Ovary (tissue), 9 donors: Measurements from ENCODE around the gene CIDEC. TPM values are rescaled to one million over a fixed set of nuclear protein-coding genes. Genes with fewer than 3 reads are reported as not detected.
"Not testable (repeated sequence)": the region's sequence is repeated elsewhere in the genome, so short reads cannot be mapped to it uniquely, and the experiment has no call there.

Source experiments
- DNase-seq, 5 donors: peaks; one replicate each; pipeline ENCODE4 v3.0.0-alpha.2; 2019 to 2020
- H3K27ac ChIP-seq, 2 donors: fragments of 200-600 bp; one replicate each; pipeline versions ENCODE4 v1.5.1 to v1.8.0; 2019 to 2022
- H3K27me3 ChIP-seq: fragments of 200-600 bp; one replicate; pipeline ENCODE4 v1.8.0; 2022
- H3K36me3 ChIP-seq: fragments of 200-600 bp; sonication (generic); one replicate; pipeline ENCODE4 v1.5.1; 2019
- H3K4me1 ChIP-seq: one replicate; pipeline ENCODE4 v1.8.1; 2013; ENCODE audit warnings: mild to moderate bottlenecking, moderate library complexity; ENCODE audit not compliant: insufficient read depth
- H3K4me3 ChIP-seq: fragments of 200-600 bp; sonication (generic); one replicate; pipeline ENCODE4 v1.5.1; 2017
- H3K9me3 ChIP-seq, 2 donors: fragments of 200-600 bp in 1 of 2; sonication (generic) in 1 of 2; one replicate each; pipeline versions ENCODE4 v1.5.1 to v1.8.1; 2013 to 2019; ENCODE audit warnings: mild to moderate bottlenecking in 1 of 2, moderate library complexity in 1 of 2
- EP300 ChIP-seq: sonication (generic); formaldehyde crosslinking; IDR thresholded peaks from one replicate; pipeline ENCODE4 v1.6.1; 2017; ENCODE audit warnings: antibody characterized with exemption
- POLR2A ChIP-seq: fragments of 450-650 bp; IDR thresholded peaks from one replicate; pipeline ENCODE4 v1.6.1; 2017; ENCODE audit warnings: antibody characterized with exemption, mild to moderate bottlenecking, moderate library complexity
- WGBS, 3 donors: extraction: QIAGEN DNeasy Blood & Tissue Kit in 1 of 3; methylation state at CpG; one replicate each; pipeline versions ENCODE4 v1.1.5 to v1.1.7; 2013 to 2017; 5-methylcytosine and 5-hydroxymethylcytosine counted together
- intact Hi-C, 4 donors: fragments of 100-400 bp; cut with DNase I; formaldehyde crosslinking; loops; one replicate each; pipeline versions ENCODE4 v1.11.0 to v1.15.1; 2022 to 2023
- polyA plus RNA-seq, 2 donors: library from polyadenylated mRNA; stranded (reverse); fragments of 200-250 nt in 1 of 2; fragments of 350-450 nt in 1 of 2; fragmentation: Illumina TruSeq in 1 of 2; extraction: RNeasy Lipid Tissue Mini Kit (QIAGEN cat#74804) in 1 of 2; gene quantifications; one replicate each; pipeline ENCODE4 v1.2.3, GENCODE V29; 2013 to 2014
- total RNA-seq, 7 donors: library from RNA; depleted of rRNA in 2 of 7; stranded (reverse); fragments of >200 nt in 2 of 7; fragmentation: NEBNext Ultra II Directional in 3 of 7; extraction: Animal tissue kit (Norgen Biotek cat#: 25700) in 3 of 7; gene quantifications; one replicate each; pipeline versions ENCODE4 v1.1.0 to v1.2.4, GENCODE V29; 2016 to 2023
- TF ChIP-seq, protein P1 (sequence below), 3 donors: fragments of 450-650 bp in 2 of 3; fragments of 200-600 bp in 1 of 3; IDR thresholded peaks; one replicate each; pipeline versions ENCODE4 v1.5.1 to v1.8.0; 2016 to 2022; ENCODE audit warnings: antibody characterized with exemption in 3 of 3, mild to moderate bottlenecking in 1 of 3
- donor health status: DM: no; HTN: no; CAD: no; lungs with moderate emphysema.
- donor health status: DM: no; HTN: no; CAD: no.
- donor health status: Bipolar disorder and iron deficiency.
- donor health status: DM: yes; HTN: yes; CAD: no.
- donor health status: DM: no; HTN: no; CAD: no.
- donor health status: DM: yes; HTN: yes; CAD: no.

The CIDEC gene
- total and polyA plus RNA-seq, 9 donors: 0.23 to 3.0 (median 1.3) TPM; not detected in 5

GRCh38 chr3:9870978-9871377, 9.1 kb downstream of the CIDEC start:
- 51 to 87% (median 78%) methylated on average over 1 of the region's 1 CpG for WGBS, 3 donors
- DNase-seq: no peak
- intact Hi-C loops: no loop called here

DNA sequence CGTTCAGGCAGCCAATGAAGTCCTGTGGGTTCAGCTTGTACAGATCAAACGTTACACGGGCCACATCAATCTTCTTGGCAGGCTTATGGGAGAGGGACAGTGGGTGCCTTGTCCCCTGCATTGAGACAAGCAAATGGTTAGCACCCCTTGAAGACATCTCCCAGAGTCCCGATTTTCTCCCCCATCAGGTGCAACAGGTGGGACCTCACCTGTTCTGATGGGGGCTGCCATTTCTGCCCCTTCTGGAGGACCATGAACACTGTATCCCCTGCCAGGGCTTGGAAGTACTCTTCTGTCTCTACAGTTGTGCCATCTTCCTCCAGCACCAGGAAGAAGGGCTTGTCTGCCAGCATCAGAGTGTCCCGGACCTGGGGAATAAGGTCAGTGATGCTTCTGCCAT, 10.1 kb downstream of the CIDEC start:
- Histone ChIP-seq H3K4me3 (no peak overlapping the region), H3K4me1 (peaks cover 12% of the 10 kb centered on the region), H3K27me3 (no peaks in the 10 kb centered on the region), H3K36me3 (no peaks in the 10 kb centered on the region), H3K9me3 (no peaks in the 10 kb centered on the region), H3K27ac (no peak overlapping the region)
- TF ChIP-seq, protein P1, sequence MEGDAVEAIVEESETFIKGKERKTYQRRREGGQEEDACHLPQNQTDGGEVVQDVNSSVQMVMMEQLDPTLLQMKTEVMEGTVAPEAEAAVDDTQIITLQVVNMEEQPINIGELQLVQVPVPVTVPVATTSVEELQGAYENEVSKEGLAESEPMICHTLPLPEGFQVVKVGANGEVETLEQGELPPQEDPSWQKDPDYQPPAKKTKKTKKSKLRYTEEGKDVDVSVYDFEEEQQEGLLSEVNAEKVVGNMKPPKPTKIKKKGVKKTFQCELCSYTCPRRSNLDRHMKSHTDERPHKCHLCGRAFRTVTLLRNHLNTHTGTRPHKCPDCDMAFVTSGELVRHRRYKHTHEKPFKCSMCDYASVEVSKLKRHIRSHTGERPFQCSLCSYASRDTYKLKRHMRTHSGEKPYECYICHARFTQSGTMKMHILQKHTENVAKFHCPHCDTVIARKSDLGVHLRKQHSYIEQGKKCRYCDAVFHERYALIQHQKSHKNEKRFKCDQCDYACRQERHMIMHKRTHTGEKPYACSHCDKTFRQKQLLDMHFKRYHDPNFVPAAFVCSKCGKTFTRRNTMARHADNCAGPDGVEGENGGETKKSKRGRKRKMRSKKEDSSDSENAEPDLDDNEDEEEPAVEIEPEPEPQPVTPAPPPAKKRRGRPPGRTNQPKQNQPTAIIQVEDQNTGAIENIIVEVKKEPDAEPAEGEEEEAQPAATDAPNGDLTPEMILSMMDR (IDR thresholded peaks at IDR 0.05): no peak
- no peak for TF ChIP-seq POLR2A
- intact Hi-C loops: no loop called here
- no peak for DNase-seq
- WGBS, 3 donors: 72 to 81% (median 80%) methylated on average over 5 of the region's 5 CpGs

More at GRCh38 chr3:9870978-9871377, 9.1 kb downstream of the CIDEC start:
- Histone ChIP-seq H3K4me1 (peaks cover 3% of the 10 kb centered on the region), H3K27ac (no peak overlapping the region), H3K36me3 (no peaks in the 10 kb centered on the region), H3K9me3 (no peaks in the 10 kb centered on the region), H3K27me3 (no peaks in the 10 kb centered on the region), H3K4me3 (no peak overlapping the region)
- TF ChIP-seq POLR2A (no peak), EP300 (no peak)
- TF ChIP-seq, protein P1 (IDR thresholded peaks at IDR 0.05): no peak

- H3K36me3 ChIP-seq: no peaks in the 10 kb centered on the region
- no peak for DNase-seq
- WGBS, 3 donors: 88 to 94% (median 92%) methylated on average over 12 of the region's 12 CpGs
- H3K4me3 ChIP-seq: no peak overlapping the region
- H3K9me3 ChIP-seq: no peaks in the 10 kb centered on the region
- no peaks in the 10 kb centered on the region for H3K27me3 ChIP-seq
- H3K27ac ChIP-seq: peak overlapping the region in 1 of 2 donors; percentile 17
- TF ChIP-seq EP300: no peak
- no peak for TF ChIP-seq POLR2A
- TF ChIP-seq, protein P1 (IDR thresholded peaks at IDR 0.05): no peak
- intact Hi-C loops: loop anchor here in 1 of 4 donors (2.0 kb wide), 1 partner anchor 22 kb away; no protein-coding TSS in a partner anchor
- H3K4me1 ChIP-seq: peaks cover 13% of the 10 kb centered on the region
These were observed 12.9 kb downstream of the CIDEC start for GRCh38 chr3:9867106-9867505.

GRCh38 chr3:9866639-9867038, 13.4 kb downstream of the CIDEC start:
- no peak for TF ChIP-seq POLR2A
- no peak for TF ChIP-seq EP300
- TF ChIP-seq, protein P1 (IDR thresholded peaks at IDR 0.05): no peak
- Histone ChIP-seq H3K27ac (peak overlapping the region in 1 of 2 donors; percentile 17), H3K4me1 (peaks cover 13% of the 10 kb centered on the region), H3K4me3 (no peak overlapping the region), H3K36me3 (no peaks in the 10 kb centered on the region), H3K27me3 (no peaks in the 10 kb centered on the region), H3K9me3 (no peaks in the 10 kb centered on the region)
- 36 to 48% (median 40%) methylated on average over 8 of the region's 8 CpGs for WGBS, 3 donors
- intact Hi-C loops: loop anchor here in 1 of 4 donors (2.0 kb wide), 1 partner anchor 22 kb away; no protein-coding TSS in a partner anchor
- DNase-seq: peak; percentile 51 to 82 (median 73)

GRCh38 chr3:9865125-9865637, 14.9 kb downstream of the CIDEC start:
- H3K27ac ChIP-seq, H3K4me3 ChIP-seq, H3K9me3 ChIP-seq, H3K27me3 ChIP-seq, H3K36me3 ChIP-seq, intact Hi-C loops: not testable (repeated sequence)
- peaks cover 13% of the 10 kb centered on the region for H3K4me1 ChIP-seq
- 71 to 75% (median 74%) methylated on average over 10 of the region's 10 CpGs for WGBS, 3 donors
- DNase-seq: peak in 1 of 5 donors; percentile 38
